NCI-H2107 treated with DMSO at 0.1 percent for 48 hours (cell line): ENCODE measurements around the gene MTTP.

Experiments used
- DNase-seq: peaks from one replicate; lab custom pipeline; 2025; ENCODE audit not compliant: unreplicated experiment; lab: John Stamatoyannopoulos, UW

The MTTP gene

GRCh38 chr4:99640676-99641075 lies 66.1 kb downstream of the MTTP start:
- no peak for DNase-seq

- DNase-seq: no peak
Observed at GRCh38 chr4:99642725-99643489, 68.3 kb downstream of the MTTP start.

- DNase-seq: no peak
Observed at GRCh38 chr4:99644453-99644852, 69.8 kb downstream of the MTTP start.

GRCh38 chr4:99645036-99645435 lies 70.4 kb downstream of the MTTP start:
- no peak for DNase-seq

GRCh38 chr4:99645638-99646037 lies 71.0 kb downstream of the MTTP start:
- no peak for DNase-seq

GRCh38 chr4:99647071-99647470 lies 72.4 kb downstream of the MTTP start:
- no peak for DNase-seq

- no peak for DNase-seq
Observed at GRCh38 chr4:99648321-99648720, 73.7 kb downstream of the MTTP start.

GRCh38 chr4:99649208-99649607 lies 74.6 kb downstream of the MTTP start:
- DNase-seq: no peak

GRCh38 chr4:99649778-99650177 lies 75.2 kb downstream of the MTTP start:
- no peak for DNase-seq

GRCh38 chr4:99651016-99651769 lies 76.6 kb downstream of the MTTP start:
- DNase-seq: no peak

- no peak for DNase-seq
Observed at GRCh38 chr4:99651811-99652485, 77.3 kb downstream of the MTTP start.

GRCh38 chr4:99652596-99653436 lies 78.2 kb downstream of the MTTP start:
- DNase-seq: no peak

GRCh38 chr4:99653916-99654315 lies 79.3 kb downstream of the MTTP start:
- DNase-seq: no peak

GRCh38 chr4:99654361-99654761 lies 79.7 kb downstream of the MTTP start:
- no peak for DNase-seq

- no peak for DNase-seq
Observed at GRCh38 chr4:99655308-99656081, 80.9 kb downstream of the MTTP start.

GRCh38 chr4:99657798-99658197 lies 83.2 kb downstream of the MTTP start, which contains the start of gene C4orf54:
TSS of gene C4orf54 (minus strand) at chr4:99657828. CDS start at chr4:99654648, 3,180 bp downstream.
- no peak for DNase-seq

GRCh38 chr4:99658666-99659065 lies 84.0 kb downstream of the MTTP start:
- no peak for DNase-seq

- no peak for DNase-seq
Observed at GRCh38 chr4:99661907-99662306, 87.3 kb downstream of the MTTP start.

- DNase-seq: no peak
Observed at GRCh38 chr4:99664716-99665115, 90.1 kb downstream of the MTTP start.

- no peak for DNase-seq
Observed at GRCh38 chr4:99665983-99666382, 91.4 kb downstream of the MTTP start.
